Sigmoid colon (tissue), 7 donors: Measurements from ENCODE around the gene PGF. TPM values are rescaled to one million over a fixed set of nuclear protein-coding genes. Genes with fewer than 3 reads are reported as not detected.
A peak's percentile ranks its signal among the peaks of the same experiment; 100 is the strongest.

Experiments
- DNase-seq: peaks from one replicate; pipeline ENCODE4 v3.0.0-alpha.2; 2019
- H3K27ac ChIP-seq, 4 donors: fragments of 200-600 bp; sonication (generic); one replicate each; pipeline ENCODE4 v1.5.1; 2016 to 2019; ENCODE audit warnings: mild to moderate bottlenecking in 1 of 4
- H3K27me3 ChIP-seq, 3 donors: fragments of 200-600 bp; sonication (generic); one replicate each; pipeline ENCODE4 v1.5.1; 2019; ENCODE audit warnings: mild to moderate bottlenecking in 1 of 3
- H3K36me3 ChIP-seq, 4 donors: fragments of 200-600 bp; sonication (generic); one replicate each; pipeline ENCODE4 v1.5.1; 2016 to 2019
- H3K4me1 ChIP-seq, 4 donors: fragments of 200-600 bp; sonication (generic); one replicate each; pipeline ENCODE4 v1.5.1; 2017 to 2019
- H3K4me3 ChIP-seq, 4 donors: fragments of 200-600 bp; sonication (generic); one replicate each; pipeline ENCODE4 v1.5.1; 2017 to 2019; ENCODE audit warnings: mild to moderate bottlenecking in 2 of 4, moderate library complexity in 1 of 4
- H3K9me3 ChIP-seq, 4 donors: fragments of 200-600 bp in 3 of 4; sonication (generic) in 3 of 4; one replicate each; pipeline versions ENCODE4 v1.5.1 to v1.6.1; 2013 to 2019
- CTCF ChIP-seq, 4 experiments: fragments of 450-650 bp in 3 of 4; fragments of 200-600 bp in 1 of 4; IDR thresholded peaks; one replicate each; pipeline ENCODE4 v1.5.1; 2016 to 2019; ENCODE audit warnings: antibody characterized with exemption in 4 of 4, mild to moderate bottlenecking in 3 of 4, moderate library complexity in 2 of 4
- EP300 ChIP-seq, 4 donors: sonication (generic); formaldehyde crosslinking; IDR thresholded peaks; one replicate each; pipeline ENCODE4 v1.6.1; 2017; ENCODE audit warnings: antibody characterized with exemption in 4 of 4
- POLR2A ChIP-seq, 2 donors: fragments of 450-650 bp; IDR thresholded peaks; one replicate each; pipeline ENCODE4 v1.6.1; 2016; ENCODE audit warnings: antibody characterized with exemption in 2 of 2, mild to moderate bottlenecking in 2 of 2, moderate library complexity in 2 of 2
- POLR2AphosphoS5 ChIP-seq, 4 donors: sonication (generic); formaldehyde crosslinking; IDR thresholded peaks; one replicate each; pipeline ENCODE4 v1.6.1; 2017; ENCODE audit warnings: antibody characterized with exemption in 4 of 4
- WGBS, 2 donors: extraction: QIAGEN DNeasy Blood & Tissue Kit; methylation state at CpG; one replicate each; pipeline ENCODE4 v1.1.7; 2013; 5-methylcytosine and 5-hydroxymethylcytosine counted together
- intact Hi-C: fragments of 100-400 bp; cut with DNase I; formaldehyde crosslinking; loops from one replicate; pipeline ENCODE4 v1.15.1; 2023
- polyA plus RNA-seq, 3 donors: library from polyadenylated mRNA; stranded (reverse); fragments of 200-250 nt; gene quantifications; one replicate each; pipeline ENCODE4 v1.2.3, GENCODE V29; 2013
- total RNA-seq, 4 donors: library from RNA; depleted of rRNA; stranded (reverse); fragments of >200 nt; gene quantifications; one replicate each; pipeline ENCODE4 v1.1.0, GENCODE V29; 2016
- donor health status: healthy with polysubstance abuse.
- donor health status: Bipolar disorder and iron deficiency.
- donor health status: healthy.

The PGF gene
- total and polyA plus RNA-seq, 7 donors, result 1.2 to 15.6 (median 6.3) TPM

GRCh38 chr14:74949859-74950573 lies 5.4 kb downstream of the PGF start:
- 80 to 85% methylated on average over 17 of the region's 17 CpGs for WGBS, 2 donors
- peak; percentile 26 for DNase-seq

GRCh38 chr14:74949191-74949601 lies 6.2 kb downstream of the PGF start:
- TF ChIP-seq CTCF (IDR thresholded peaks at IDR 0.05), result no peak
- TF ChIP-seq POLR2AphosphoS5 (IDR thresholded peaks at IDR 0.05), result no peak
- no peak for TF ChIP-seq EP300 (IDR thresholded peaks at IDR 0.05)
- TF ChIP-seq POLR2A (IDR thresholded peaks at IDR 0.05), result no peak
- Histone ChIP-seq H3K36me3 (no peaks in the 10 kb centered on the region), H3K27me3 (peaks cover 0 to 53% (median 6%) of the 10 kb centered on the region in 3 donors), H3K4me1 (peaks cover 0 to 11% (median 10%) of the 10 kb centered on the region in 4 donors), H3K9me3 (no peaks in the 10 kb centered on the region), H3K4me3 (no peak overlapping the region), H3K27ac (no peak overlapping the region)
- intact Hi-C loops, result loop anchor here (10.0 kb wide), 1 partner anchor 356 kb away; no protein-coding TSS in a partner anchor
- WGBS, 2 donors, result 91 to 93% methylated on average over 16 of the region's 16 CpGs
- DNase-seq, result peak; percentile 62

More at GRCh38 chr14:74949859-74950573, 5.4 kb downstream of the PGF start:
- H3K27ac ChIP-seq, result no peak overlapping the region
- intact Hi-C loops, result loop anchor here (10.0 kb wide), 1 partner anchor 355 kb away; no protein-coding TSS in a partner anchor
- no peak overlapping the region for H3K4me3 ChIP-seq
- H3K9me3 ChIP-seq, result no peaks in the 10 kb centered on the region
- TF ChIP-seq POLR2AphosphoS5 (IDR thresholded peaks at IDR 0.05) (no peak), POLR2A (IDR thresholded peaks at IDR 0.05) (no peak), CTCF (IDR thresholded peaks at IDR 0.05) (no peak), EP300 (IDR thresholded peaks at IDR 0.05) (no peak)
- no peaks in the 10 kb centered on the region for H3K36me3 ChIP-seq
- peaks cover 0 to 19% (median 15%) of the 10 kb centered on the region in 4 donors for H3K4me1 ChIP-seq
- H3K27me3 ChIP-seq, result peaks cover 0 to 59% (median 6%) of the 10 kb centered on the region in 3 donors

- DNase-seq, result peak; percentile 60
- Histone ChIP-seq H3K4me1 (peaks cover 0 to 11% (median 9%) of the 10 kb centered on the region in 4 donors), H3K27me3 (peaks cover 0 to 46% (median 6%) of the 10 kb centered on the region in 3 donors), H3K4me3 (no peak overlapping the region), H3K9me3 (no peaks in the 10 kb centered on the region), H3K27ac (peak overlapping the region in 1 of 4 donors; percentile 4), H3K36me3 (no peaks in the 10 kb centered on the region)
- intact Hi-C loops, result loop anchor here (10.0 kb wide), 1 partner anchor 356 kb away; no protein-coding TSS in a partner anchor
- WGBS, 2 donors, result 76 to 78% methylated on average over 23 of the region's 23 CpGs
- TF ChIP-seq POLR2A (IDR thresholded peaks at IDR 0.05) (no peak), EP300 (IDR thresholded peaks at IDR 0.05) (no peak), POLR2AphosphoS5 (IDR thresholded peaks at IDR 0.05) (no peak), CTCF (IDR thresholded peaks at IDR 0.05) (no peak)
These were observed 6.9 kb downstream of the PGF start for GRCh38 chr14:74948228-74949175.

GRCh38 chr14:74947353-74948227 lies 7.8 kb downstream of the PGF start:
- Histone ChIP-seq H3K9me3 (no peaks in the 10 kb centered on the region), H3K36me3 (no peaks in the 10 kb centered on the region), H3K27me3 (peaks cover 0 to 37% (median 6%) of the 10 kb centered on the region in 3 donors), H3K4me3 (no peak overlapping the region), H3K4me1 (peaks cover 0 to 13% (median 11%) of the 10 kb centered on the region in 4 donors), H3K27ac (peak overlapping the region in 1 of 4 donors; percentile 4)
- DNase-seq, result peak; percentile 39
- 85 to 86% methylated on average over 13 of the region's 13 CpGs for WGBS, 2 donors
- intact Hi-C loops, result loop anchor here (2.0 to 10.0 kb wide), 3 partner anchors 55 to 357 kb away; partner anchors contain the start of gene EIF2B2
- TF ChIP-seq CTCF (IDR thresholded peaks at IDR 0.05) (no peak), POLR2A (IDR thresholded peaks at IDR 0.05) (no peak), POLR2AphosphoS5 (IDR thresholded peaks at IDR 0.05) (no peak), EP300 (IDR thresholded peaks at IDR 0.05) (no peak)
